NK-92 treated with Interleukin-12 subunit alpha and Interleukin-12 subunit beta, amount 100 ng/mL, for 24 hours (cell line): ENCODE data around the gene UGCG.

Source experiments
- DNase-seq: peaks from one replicate; lab custom pipeline; 2025; lab: John Stamatoyannopoulos, UW

Gene UGCG

DNA sequence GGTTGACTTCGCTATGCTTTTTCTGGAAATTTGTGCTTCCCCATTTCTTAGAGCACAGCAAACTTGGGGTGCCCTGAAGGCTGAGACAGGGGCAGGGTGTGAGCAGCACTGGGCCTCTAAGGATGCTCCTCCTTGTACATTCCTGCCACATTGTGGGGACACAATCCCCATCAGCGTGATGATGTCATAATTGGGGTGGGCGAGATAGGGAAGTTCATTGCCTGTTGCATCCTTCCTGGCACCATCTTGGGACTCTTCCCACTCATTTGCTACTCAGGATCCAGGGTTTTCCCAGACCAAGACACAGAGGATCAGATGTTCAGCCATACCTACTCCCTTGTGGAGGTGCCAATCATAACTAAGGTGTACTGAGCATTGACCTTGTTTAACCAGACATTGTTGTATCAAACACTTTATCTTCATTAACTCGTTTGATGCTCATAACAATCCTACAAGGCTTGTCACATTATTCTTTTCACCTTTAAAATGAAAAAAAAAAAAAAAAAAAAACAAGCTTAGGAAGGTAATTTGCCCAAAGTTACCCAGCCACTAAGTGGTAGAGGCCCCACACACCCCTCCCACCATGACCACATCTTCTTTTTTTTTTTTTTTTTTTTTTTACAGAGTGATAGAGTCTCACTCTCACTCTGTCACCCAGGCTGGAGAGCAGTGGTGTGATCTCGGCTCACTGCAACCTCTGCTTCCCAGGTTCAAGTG is 87.6 kb downstream of the UGCG start:
- DNase-seq = no peak
